CD4-positive, alpha-beta T cell treated with Interleukin-4 for 4 hours (primary cell): Measurements from ENCODE around the gene ERP27.

ENCODE experiments used
- DNase-seq: peaks from one replicate; pipeline ENCODE4 v3.0.0-alpha.2; 2020

Gene ERP27

DNA sequence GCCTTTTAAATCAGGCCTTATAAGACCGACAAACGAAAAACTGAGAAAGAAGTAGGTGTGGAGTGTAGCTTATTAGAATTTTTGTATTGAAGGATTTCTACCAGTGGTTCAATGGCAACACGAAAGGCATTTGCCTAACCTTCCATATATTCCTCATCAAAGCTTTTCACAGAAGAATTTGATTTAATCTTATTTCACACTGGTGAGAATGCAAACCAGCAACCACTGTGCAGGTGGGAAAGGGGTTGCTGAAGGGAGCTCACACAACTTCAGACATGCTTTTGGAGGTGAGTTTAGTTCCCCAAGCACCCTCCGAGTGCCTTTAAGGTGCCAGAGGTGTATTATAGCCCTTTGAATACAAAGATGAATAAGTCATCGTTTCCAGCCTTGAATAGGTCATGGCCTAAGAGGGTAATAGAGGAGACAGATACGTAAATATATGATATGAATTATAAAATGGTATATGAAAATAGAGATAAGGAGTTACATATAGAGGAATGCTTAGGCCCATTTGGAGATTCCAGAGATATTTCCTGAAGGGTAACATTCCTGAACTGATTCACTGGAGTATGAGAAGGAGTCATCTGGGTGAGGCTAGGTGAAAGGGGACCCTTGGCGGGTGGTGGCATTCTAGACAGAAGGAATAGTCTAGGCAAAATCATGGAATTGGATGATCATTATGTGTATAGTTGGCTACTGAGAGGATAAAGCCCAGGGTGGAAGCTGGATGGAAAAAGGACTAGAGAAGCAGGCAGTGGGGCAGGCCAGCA is 6.4 kb downstream of the ERP27 start:
- no peak for DNase-seq

GRCh38 chr12:14931359-14931758 is 7.0 kb downstream of the ERP27 start:
- DNase-seq = no peak

GRCh38 chr12:14930299-14930698 is 8.0 kb downstream of the ERP27 start:
- no peak for DNase-seq

- no peak for DNase-seq
These were observed 9.4 kb downstream of the ERP27 start for GRCh38 chr12:14928931-14929330.

GRCh38 chr12:14927267-14927666 is 11.1 kb downstream of the ERP27 start:
- no peak for DNase-seq

DNA sequence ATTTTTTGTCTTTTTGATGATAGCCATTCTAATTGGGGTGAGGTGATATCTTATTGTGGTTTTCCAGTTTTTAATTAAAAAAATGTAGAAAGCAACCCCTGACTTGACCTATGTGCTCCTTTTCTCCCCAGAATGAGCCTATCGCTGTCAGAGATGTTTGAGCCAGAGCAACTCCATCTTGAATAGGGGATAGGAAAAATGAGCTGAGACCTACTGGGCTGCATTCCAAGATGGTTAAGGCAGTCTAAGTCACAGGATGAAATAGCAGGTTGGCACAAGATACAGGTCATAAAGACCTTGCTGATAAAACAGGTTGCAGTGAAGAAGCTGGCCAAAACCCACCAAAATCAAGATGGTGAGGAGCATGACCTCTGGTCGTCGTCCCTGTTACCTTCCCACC is 13.8 kb downstream of the ERP27 start:
- DNase-seq = no peak

DNA sequence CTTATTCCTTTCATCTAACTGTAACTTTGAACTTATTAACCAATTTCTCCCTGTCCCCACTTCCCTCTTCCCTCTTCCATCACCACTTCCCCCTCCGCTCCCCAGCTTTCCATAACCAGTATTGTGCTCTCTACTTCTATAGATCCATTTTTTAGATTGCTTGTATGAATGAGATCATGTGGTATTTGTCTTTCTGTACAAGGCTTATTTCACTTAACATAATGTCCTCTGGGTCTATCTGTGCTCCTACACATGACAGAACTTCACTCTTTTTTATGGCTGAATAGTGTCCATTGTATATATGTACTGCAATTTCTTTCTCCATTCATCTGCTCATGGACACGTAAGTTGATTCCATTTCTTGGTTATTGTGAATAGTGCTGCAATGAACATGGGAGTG is 14.4 kb downstream of the ERP27 start:
- DNase-seq = no peak

- DNase-seq = no peak
These were observed 17.1 kb downstream of the ERP27 start for GRCh38 chr12:14921218-14921617.

GRCh38 chr12:14920475-14921126 is 17.7 kb downstream of the ERP27 start:
- DNase-seq = peak; percentile 14

GRCh38 chr12:14919455-14919854 is 18.9 kb downstream of the ERP27 start:
- DNase-seq = no peak

DNA sequence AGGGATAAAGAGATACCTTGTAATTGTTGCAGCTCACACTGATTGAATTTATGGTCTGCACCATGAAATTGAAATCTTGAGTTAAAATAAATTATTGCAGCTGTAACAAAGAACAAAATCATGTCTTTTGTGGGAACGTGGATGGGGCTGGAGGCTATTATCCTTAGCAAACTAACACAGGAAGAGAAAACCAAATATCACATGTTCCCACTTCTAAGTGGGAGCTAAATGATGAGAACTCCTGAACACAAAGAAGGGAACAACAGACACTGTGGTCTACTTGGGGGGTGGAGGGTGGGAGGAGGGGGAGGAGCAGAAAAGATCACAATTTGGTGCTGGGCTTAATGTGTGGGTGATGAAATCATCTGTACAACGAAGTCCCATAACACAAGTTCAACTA is 22.6 kb downstream of the ERP27 start:
- DNase-seq = no peak

DNA sequence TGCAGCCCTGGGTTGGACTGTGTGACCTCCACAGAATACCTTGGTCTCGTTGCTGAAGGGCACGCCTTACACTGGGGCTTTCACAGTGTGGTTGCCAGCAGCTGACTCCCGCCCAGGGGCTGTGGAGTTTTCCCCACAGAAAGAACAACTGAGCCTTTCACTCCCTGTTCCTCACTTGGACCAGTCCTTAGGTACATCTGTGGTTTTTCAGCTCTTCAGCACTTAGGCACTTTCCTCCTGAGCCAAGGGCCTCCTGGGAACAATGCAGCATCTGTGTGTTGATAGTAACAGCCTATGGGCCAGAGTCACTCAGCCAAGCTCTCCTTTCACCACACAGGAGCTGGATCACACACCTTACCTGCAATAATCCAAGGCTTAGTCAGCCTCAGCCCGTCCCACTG is 25.0 kb downstream of the ERP27 start:
- DNase-seq = no peak

DNA sequence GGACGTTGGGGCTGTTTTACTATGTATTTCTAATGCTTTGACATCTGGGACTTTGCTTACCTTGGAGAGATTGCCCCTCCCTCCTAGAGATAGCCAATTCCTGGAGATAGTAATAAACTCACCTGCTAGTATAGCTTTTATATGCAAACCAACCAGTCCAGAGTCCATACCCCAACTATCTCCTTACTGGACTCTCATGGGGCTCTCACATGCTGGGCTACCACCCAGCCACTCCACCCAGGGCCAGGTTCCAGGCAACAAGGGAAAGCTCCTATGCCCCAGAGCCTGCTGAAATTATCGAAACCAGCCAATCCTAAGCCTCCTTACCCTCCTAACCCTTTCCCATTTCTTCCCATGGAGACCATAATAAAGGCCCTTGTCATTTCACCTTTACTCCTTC is 27.2 kb downstream of the ERP27 start:
- no peak for DNase-seq

DNA sequence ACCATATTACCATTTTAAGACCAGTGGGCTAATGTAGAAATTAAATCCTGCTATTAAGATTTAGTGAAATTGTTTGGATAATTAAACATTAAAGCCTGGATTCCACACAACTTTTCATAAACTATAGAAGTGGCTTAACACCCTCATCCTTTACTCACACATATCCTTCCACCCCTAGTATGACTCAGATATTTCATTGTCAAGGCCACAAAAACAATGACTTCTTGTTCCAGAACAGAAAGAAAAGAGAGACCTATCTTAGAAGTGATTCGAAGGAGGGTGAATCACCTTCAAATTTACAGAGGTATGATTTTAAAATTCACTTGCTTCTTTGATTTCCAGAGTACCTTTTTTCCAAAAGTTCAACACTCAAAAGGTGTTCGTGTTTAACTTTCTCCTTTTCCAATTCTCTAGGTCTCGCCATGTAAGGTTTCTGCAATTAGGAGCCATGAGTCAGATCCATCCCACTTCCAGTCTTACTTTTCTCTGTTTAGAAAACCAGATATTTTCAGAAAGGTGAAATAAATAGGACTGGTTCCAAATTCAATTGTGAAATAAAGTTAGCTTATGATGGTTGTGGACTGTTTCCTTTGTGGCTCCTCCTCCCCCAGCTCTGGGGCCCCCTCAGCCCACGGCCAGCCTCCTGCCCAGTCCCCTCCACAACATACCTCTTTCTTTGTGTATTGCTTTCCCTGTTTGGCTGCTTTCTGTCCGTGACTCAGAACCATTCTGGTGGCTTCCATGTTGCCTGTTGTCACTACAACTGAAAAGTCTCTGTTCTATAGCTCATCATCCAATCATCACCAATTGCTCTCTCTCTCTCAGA is 28.0 kb downstream of the ERP27 start:
- peak; percentile 10 for DNase-seq

DNA sequence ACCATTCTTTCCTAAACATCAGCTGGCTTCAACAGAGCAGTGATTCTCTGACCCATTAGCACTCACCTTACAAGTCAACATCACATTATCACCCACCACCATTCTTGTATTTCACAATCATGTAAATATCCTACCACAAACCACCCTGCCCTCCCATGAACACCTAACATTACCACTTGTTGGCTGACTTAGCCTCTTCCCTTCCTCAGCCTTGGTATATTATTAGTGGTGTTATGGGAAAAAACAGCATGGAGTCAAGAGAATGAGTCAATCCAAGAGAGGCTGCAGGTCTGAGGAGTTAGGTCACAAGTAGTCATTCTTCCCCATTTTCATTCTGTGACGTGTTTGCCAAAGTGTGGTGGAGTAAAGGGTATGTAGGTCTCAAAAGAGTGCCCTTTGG is 30.4 kb downstream of the ERP27 start:
- no peak for DNase-seq

GRCh38 chr12:14906114-14906513 is 32.2 kb downstream of the ERP27 start:
- no peak for DNase-seq

DNA sequence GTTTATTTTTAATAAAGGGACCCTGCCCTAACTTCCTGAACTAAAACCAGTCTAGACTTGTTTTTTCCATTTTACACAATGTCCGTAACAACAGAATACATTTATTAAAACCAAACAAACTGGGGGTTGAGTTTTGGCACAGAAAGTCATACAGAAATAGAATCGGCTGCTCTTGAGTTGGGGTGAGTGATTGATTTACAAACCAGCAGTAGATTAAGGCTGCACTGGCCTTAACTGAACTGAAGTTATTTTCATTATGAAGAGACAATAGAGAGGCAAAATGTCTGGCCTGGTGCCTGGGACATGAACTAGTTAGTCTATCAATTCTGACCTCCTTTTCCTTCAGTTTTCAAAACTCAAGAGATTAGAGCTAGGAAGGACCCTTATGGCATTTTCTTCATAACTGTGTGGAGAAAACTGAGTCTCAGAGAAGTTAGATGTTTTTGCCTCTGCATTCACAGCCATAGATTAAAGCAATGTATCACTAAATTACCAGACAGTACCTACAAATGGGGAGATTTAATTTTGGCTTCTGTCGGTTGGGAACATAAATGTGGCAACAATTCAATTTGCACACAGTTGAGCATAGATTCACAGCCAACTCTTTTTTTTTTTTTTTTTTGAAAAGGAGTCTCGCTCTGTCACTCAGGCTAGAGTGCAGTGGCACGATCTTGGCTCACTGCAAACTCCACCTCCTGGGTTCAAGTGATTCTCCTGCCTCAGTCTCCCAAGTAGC is 32.9 kb downstream of the ERP27 start:
- no peak for DNase-seq

- no peak for DNase-seq
These were observed 33.5 kb downstream of the ERP27 start for GRCh38 chr12:14904854-14905253.

DNA sequence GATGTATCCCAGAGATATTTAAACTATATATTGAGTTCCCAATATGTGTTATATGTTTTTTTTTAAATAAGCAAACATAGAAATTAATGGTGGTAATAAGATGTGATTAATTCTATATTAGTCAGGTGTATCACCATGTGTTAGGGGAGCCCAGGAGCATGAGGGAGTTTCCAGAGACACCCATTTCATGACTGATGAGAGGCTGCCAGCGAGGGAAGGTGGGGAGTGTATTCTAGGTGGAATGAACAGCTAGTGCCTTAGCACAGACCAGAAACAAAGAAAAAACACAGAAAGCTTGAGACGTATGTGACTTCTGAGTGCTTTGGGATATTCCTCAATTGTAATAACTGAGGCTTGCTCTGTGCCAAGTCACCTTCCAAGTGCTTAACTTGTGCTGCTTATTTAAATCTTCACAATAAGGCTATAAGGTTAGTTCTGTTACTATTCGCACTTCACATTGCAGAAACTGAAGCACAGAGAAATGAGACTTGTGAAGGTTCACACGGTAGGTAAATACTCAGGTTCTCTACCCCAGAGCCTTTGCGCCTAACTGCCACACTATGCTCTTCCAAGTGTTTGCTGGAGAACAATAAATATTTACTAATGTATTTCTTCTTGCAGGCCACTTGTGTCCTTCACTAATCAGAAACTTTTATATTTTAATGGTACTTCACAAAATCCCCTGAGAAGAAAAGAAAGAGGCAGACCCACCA is 34.8 kb downstream of the ERP27 start:
- no peak for DNase-seq

DNA sequence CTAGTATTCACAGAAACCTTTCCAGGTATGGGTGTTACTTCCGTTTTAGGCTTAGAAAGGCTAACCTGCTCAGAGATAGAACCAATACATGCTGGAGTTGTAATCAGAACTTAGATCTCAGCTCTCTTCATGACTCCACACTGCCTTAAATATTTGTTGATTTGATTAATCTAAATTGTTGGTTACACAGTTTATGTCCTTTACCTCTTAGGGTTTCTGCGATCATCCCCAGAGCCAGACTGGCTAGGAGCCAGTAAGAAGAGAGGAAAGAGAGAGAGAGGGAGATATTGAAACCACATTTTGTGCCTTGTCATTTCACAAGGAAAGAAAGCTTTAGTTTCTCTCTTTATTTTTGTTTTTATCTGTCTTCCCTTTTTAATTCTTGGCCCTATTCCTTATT is 35.9 kb downstream of the ERP27 start:
- DNase-seq = no peak

DNA sequence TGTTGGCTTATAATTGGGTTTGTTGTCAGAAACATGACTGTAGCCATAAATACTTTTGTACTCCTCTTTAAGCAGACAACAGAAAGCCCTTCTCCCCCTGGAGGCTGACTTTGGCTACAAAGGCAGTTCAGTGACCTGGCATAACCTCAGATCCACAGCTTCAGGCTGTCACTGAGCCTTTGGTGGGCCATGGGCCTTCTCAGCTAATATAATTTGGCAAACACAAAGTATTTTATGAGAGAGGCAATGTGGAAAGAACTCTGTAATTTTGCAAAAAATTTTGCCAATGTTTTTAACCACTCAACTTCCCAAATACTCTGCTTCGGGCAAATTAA is 37.1 kb downstream of the ERP27 start:
- DNase-seq = no peak

DNA sequence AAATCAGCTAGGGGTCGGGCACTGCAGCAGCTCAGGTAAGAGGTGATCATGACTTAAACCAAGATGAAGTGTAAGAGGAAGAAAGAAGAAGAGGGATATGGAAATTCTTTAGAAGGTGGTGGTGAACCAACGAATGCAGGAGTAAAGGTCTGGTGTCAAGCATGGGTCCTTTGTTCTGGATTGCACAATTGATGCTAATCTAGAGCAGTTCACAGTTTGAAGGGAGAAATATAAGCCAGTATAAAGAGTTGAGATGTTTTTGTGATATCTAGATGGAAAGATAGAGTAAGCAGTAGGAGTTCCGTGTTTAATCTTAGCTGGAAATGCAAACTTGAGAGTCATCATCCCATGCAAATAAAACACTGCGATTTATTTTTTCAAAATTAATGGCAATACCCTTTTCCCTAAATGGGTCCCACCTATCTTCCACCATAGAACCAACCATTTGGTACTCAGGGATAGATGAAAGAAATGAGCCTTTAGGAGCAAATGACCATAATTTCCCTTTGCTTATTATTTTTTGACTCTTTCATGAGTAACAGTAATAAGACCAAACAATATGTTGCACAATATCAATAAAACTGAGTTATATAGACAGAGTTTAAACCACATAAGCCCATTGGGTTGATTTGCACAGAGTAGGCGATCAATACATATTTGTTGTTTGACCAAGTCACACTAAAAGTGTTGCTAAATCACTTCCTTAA is 37.7 kb downstream of the ERP27 start:
- DNase-seq = no peak
